ENCODE measurements around the gene ERFL.
"Not testable (repeated sequence)": the region's sequence is repeated elsewhere in the genome, so short reads cannot be mapped to it uniquely, and the experiment has no call there.

The ERFL gene

DNA sequence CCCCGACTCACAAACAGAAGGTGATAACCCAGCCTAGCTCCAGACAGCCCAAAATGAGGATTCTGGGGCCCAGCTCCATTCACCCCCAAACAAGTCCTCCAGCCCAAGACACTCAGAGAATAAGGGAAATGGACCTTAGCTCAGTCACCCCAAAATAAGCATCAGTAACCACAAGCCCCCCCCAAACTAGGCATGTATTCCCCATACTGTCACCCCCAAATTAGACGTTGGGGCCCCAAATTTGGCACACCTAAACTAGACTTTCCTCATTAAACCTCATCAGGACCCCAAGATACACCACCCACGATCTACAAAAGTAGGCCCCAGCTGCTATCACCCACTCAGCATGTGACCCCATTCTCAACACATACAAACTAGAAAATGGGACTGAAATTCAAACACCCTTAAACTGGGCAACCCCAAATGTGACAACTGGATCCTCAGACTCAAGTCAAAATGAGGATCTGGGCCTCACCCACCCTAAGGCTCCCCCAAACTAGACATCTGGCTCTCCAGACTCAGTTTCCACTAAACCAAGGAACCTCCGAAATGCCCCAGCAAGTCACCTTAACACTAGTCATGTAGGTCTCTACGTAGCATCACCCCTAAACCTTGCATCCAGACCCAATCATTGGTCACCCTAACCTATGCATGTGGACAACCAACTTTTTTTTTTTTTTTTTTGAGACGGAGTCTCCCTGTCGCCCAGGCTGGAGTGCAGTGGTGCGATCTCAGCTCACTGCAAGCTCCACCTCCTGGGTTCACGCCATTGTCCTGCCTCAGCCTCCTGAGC, 13.4 kb upstream of the ERFL start:
- DNase-seq = no peak

DNA sequence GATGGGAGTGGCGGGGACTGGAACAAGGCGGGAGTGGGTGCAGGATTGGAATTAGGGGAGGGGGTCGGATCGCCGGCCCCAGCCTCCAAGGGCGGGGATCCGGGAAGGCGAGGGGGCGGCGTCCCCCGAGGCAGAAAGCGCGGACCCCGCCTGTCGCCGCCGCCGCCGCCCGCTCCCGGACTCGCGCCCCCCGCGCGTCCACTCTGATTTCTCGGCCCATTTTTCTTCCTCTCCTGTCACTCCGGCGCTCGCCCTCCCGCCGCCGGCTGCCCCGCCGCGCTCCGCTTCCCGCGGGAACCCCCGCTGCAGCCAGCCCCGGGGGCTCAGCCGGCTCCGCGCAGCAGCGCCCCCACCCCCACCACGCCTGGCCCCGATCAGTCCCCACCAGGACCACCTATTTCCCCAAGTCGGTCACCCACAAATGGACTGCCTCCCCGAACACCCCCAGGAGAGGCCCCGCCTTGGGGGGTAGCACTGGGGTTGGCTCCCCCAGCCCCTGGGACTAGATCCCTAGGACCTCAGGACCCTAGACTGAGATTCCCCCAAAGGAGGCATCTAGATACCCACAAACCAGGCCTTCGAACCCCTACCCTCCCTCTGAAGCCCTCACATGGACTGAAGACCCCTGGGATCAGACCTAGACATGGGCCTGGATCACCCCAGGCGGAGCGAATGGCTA, 12.6 kb upstream of the ERFL start:
- no peak for DNase-seq

DNA sequence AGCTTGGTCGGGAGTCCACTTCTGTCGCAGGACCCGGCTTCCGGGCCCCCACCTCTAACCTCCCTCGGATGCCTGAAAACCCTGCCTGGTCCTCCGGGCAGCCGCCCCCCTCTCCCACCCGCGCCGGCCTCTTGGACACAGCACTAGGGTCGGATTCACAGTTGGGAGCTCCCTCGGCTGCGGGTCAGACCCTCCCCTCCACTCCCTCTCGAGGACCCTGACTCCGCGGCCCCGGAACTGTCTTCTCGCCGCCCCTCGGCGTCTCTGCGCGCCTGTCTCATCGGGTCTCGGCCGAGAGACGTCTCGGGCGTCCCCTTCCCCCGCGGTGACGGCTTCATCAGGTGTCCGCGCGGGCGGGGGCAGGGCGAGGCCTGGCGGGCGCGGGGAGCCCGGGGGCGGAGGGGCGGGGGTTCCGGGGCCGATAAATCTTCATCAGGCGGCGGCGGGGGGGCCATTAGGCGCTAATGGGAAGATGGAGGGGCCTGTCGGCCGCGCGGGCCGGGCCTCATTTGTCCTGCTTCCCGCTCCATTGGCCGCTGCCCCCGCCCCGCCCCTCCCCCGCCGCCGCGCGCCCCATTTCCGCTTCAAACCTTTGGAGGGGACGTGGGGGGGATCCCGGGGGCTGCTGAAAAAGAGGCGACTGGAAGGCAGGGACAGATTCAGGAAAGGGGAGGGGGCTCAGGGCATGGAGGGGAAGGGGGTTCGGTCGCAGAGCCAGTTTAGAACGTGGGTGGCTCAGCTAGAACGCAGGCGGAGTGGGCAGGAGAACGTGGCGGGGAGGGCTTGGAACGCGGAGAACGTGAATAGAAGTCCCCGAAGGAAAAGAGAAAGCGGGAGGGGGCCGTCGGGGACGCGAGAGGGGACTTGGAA, 11.8 kb upstream of the ERFL start:
- peak in 3 of 5 donors; percentile 29 to 46 (median 35) for DNase-seq

DNA sequence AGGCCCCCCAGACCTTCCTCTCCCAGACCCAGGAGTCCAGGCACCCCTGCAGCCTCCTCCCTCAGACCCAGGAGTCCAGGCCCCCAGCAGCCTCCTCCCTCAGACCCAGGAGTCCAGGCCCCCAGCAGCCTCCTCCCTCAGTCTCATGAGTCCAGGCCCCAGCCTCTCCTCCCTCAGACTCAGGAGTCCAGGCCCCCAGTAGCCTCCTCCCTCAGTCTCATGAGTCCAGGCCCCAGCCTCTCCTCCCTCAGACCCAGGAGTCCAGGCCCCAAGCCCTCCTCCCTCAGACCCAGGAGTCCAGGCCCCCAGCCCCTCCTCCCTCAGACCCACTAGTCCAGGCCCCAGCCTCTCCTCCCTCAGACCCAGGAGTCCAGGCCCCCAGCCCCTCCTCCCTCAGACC, 11.0 kb upstream of the ERFL start:
- not testable (repeated sequence) for DNase-seq

DNA sequence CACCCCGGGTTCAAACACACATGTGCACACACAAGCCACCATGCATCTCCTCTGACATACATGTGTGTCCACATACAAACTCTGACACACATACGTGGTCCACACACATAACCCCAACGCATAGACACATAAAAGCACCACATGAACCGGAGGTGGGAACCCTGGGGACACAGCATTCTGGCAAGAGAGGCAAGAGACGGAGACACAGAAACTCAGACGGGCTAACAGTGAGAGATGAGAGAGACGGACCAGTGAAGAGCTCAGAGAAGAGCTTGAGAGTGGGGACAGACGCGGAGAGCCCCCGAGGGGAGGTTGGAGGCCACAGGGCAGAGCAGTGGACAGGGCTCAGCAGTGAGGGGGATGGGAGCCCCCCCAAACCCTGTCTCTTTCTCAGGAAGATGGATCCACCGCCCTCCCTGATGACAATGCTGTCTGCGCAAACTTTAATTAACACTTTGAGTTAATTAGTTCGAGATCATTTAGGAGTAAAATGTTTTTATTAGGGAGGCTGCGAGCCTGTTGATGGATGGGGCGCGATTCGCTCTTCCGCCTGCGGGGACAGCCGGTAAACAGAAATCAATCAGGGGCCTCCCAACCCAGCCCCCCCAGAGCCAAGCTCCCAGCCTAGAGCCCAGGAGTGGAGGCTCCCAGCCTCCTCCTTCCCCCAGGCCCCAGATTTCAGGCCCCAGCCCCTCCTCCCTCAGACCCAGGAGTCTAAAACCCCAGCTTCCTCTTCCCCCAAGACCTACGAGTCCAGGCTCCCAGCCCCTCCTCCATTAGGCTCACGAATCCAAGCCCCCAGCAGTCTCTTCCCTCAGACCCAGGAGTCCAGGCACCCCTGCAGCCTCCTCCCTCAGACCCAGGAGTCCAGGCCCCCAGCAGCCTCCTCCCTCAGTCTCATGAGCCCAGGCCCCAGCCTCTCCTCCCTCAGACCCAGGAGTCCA, 9.5 kb upstream of the ERFL start:
- DNase-seq = no peak

DNA sequence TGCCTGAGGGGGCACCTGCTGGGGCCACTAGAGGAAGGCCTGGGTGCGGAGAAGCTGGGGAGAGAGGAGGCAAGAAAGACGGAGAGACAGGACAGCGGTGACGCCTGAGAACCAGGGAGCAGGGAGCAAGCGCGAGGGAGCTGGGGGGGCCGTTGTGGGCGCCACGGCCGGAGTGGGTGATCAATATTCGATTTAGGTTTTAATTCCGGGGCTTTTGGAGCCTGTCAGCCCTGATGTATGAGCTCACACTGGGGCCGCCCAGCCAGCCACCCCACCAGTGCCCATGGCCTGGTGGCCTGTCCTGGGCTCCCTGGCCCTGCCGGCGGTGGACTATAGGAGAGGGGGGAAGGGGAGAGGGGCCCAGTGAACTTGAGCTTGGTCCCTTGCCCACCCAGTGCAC, 8.7 kb upstream of the ERFL start:
- DNase-seq = no peak

DNA sequence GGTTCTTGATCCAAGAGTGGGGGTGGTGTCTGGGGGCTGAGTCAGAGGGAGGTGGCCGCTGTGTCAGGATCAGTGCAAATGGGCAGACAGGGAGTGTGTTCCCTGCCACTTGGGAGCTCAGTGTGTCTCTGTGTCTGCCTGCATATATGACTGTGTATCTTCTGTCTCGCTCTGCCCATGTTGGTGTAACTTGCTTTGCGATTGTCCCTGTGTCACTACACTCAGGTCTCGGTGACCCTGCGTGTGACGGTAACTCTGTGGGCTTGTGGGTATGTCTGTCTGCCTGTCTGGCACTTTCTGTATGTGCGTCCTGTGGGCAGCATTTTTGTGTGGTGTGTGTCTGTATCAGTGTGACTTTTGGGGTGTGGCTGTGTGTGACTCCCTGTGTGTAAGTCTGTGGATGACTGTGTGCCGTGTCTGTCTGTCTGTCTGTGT, 8.2 kb upstream of the ERFL start:
- no peak for DNase-seq

DNA sequence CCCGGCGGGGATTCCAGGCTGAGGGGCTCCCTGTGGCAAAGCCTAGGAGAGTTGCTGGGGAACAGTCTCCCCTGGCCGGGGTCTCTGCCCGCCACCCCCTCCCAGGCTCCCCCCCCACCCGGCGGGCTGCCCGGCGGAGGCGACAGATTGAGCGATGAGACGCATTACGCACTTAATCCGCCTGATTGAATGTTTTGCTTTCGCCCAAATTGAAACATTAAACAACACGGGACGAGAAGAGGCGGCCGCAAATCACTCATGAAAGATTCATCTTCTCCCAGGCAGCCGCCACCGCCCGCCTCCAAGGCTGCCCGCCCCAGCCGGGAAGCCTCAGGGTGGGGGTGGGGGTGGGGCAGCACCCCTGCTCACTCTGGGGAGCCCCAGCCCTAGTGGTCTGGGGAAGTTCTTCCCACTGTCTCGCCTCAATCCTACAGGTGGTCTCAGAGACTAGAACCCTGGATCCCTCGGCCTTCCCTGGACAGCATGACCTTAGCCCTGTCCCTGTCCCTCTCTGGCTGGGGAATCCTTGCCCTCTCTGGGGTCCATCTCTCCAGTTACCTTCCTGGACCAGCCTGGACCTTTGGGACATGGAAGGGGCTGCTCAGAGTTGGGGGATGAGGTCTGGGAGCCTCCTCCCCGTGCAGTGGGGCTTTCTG, 7.6 kb upstream of the ERFL start:
- no peak for DNase-seq

DNA sequence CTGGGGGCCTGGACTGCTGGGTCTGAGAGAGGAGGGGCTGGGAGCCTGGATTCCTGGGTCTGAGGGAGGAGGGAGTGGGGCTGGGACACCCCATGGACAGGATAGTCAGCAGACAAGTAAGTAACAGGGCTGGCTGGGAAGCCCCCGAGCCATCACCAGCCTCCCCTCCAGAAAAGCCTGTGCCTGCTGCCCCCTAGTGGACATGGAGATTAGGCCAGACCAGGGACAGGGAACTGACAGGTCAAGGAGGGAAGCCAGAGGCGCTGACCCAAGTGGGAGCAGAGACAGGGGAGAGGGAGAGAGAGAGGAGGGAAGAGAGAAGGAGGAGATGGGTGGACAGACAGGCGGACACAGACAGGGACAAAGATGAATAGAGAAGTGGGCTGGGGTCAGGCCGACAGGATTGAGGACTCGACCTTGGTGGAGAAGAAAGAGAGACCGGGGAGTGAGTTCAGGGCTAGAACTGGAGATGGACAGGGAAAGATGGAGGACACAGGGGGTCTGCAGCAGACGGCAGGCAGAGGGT, 6.7 kb upstream of the ERFL start:
- DNase-seq = peak; percentile 52 to 70 (median 62)

DNA sequence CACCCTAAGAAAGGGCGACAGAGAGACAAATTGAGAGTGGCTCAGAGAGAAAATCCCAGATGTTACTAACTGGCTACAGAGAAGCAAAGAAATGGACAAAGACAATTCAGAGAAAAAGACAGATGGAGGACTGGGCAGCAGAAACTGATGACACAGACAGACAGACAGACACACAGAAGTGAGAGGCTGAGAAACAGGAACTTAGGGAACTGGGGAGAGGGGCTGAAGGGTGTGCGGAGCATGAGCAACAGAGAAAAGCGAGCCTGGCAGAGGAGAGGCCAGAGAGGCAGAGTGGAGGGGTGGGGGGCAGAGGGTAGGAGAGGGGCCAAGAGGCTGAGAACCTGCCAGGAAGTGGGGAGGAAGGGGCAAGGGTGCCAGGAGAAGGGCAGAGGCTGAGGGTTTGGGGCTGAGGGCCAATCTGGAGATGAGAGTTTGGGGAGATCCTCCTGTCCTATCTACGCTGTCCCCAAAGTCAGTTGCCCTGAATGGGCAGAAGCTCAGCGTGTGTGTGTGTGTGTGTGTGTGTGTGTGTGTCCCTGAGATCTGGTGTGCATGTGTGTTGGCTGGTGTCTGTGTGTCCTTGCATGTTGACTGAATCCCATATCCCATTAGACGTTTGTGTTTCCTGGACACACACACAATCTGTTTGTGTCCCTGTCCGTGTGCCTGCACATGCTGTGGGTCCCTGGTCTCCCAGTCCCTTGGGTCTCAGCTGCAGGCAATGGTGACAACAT, 5.6 kb upstream of the ERFL start:
- DNase-seq = no peak

DNA sequence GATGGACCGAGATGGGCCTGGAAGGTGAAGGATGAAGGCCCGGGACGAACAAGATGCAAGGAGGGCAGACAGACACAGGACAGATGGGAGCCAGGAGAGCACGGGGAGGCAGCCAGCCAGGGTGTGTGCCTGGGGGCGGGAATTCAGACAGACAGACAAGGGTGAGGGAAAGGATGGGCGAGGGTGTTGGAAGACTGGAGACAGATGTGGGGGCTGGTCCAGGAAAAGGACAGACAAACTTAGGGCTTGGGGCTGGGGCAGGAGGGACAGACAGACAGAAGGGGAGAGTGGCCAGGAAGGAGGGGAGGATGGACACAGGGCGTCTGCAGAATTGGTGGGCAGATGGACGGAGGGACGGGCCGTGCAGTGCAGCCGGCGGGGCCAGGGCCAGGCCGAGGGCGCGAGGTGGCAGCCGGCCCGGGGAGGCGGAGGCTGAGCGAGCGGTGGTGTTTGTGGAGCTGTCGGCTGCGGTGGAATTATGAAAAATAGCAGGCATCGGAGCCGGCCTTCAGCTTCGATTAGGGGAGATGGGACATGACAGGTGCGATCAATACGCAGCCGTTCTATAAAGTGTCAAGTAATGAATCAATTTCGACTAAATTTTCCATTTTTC, 4.6 kb upstream of the ERFL start:
- DNase-seq = no peak

DNA sequence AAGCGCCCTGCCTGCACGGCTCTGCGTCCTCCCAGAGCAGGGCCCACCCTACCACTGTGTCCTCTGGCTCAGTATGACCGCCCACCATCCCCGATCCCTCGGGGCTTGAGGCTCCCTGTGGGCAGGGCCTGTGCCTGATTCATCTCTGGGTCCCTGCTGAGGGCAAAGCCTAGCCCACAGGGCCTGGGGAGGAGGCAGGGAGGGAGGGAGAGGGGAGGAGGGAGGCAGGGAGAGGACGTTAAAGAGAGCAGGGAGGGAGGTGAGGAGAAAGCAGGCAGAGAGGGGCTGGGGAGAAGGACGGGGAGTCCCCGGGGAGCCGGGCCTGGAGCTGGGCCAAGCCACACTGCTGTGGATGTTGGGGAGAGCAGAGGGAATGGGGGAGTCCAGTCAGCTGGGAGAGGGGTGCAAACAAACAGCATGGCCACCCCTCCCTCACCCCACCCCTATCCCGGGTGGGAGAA, 4.0 kb upstream of the ERFL start:
- DNase-seq = no peak

DNA sequence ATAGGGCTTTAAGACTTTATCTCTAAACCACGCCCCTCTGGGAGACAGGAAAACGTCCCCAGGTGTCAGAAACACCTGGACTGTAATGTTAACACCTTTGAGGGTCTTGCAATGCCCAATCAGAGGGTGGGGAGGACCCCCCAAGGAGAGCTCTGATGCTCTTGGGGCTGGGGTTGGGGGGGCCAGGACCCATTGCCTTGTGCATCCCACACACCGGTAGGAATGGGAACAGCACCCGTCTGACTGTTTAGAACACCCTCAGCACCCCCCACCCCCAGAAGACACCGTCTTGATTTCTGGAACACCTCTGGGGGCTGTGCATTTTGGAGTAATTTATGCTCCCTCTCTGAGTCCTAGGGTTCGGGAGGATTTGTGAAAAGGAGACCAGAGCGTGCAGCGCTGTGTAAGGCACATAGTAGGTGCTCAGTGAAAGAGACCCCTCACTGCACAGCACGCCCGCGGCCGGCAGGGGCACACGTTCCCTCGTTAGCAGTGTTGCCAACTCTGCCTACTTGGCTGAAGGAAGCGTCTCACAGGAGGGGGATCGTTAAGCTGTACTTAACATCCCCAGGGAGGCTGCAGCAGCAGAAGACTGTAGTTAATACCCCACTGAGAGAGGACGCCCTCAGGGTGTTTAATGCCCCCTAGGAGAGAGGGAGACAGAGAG, 2.8 kb upstream of the ERFL start:
- DNase-seq = no peak

DNA sequence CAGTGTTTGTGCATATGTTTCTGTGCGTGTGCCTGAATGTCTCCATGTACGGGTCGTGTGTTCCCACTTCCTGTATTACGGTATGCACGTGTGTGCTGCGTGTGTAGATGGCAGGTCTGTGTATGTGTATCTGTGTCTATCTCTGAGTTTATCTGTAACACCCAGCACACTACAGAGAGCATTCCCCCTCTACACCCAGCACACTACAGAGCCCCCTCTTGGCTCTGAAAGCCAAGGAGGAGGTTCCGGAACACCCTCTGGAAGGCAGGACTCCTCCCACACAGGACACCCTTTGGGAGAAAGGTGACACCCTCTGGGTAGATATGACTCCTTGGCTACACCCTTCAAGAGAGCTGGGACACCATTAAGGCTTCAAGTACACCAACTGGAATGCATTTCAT, 2.1 kb upstream of the ERFL start:
- DNase-seq = no peak

DNA sequence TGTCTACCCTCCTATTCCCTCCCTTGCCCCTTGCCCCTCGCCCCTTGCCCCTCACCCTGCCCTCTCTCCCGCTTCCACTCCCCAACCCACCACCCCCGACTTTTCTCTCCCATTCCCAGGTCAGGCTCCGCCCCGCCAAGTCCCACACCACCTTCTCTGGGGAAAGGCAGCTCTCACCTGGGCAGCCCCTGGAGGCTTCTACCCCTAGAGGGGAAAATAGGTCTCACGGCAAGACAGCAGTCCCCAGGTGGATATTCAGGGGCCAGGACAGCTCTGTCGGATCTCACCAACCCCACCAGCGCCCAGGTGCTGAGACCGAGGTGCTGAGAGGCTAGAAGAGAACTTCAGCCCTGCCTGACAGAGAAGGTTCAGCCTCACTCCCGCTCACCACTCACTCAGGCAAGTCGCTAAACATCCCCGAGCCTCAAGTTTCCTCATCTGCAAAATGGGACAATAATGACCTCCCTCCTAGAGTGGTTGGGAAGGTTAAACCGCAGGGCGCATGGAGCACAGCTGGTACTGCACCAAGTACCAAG, 1.4 kb upstream of the ERFL start:
- no peak for DNase-seq

DNA sequence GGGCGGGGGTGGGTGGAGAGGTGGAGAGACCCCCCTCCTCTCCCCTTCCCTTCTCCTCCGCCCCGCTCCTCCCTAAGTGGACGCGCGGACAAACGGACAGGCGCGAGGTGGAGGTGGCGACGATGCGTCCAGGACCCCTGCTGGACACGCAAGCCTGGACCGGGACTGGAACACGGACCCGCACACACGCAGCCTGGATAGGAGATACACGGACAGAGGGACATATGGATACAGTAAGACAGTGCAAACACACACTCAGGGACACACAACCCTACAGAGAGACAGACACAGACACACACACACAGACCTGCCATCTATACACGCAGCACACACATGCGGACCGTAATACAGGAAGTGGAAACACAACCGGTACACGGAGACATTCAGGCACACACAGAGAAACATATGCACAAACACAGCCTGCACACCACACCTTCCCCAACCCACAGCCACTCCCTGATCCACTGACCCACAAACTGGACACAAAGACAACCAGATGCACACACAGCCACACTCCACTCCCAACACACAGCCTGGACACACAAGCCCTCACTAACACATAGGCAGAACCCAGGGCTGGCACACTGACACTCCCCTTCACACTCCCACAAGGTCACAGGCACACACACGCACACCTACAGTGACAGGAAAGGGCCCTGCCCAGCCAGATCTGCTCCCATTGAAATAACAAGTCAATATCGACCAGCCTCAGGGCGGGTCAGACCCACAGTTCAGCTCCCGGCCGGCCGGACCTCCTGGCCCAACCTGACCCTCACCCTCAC, 696 bp upstream of the ERFL start:
- peak in 1 of 5 donors; percentile 65 for DNase-seq

DNA sequence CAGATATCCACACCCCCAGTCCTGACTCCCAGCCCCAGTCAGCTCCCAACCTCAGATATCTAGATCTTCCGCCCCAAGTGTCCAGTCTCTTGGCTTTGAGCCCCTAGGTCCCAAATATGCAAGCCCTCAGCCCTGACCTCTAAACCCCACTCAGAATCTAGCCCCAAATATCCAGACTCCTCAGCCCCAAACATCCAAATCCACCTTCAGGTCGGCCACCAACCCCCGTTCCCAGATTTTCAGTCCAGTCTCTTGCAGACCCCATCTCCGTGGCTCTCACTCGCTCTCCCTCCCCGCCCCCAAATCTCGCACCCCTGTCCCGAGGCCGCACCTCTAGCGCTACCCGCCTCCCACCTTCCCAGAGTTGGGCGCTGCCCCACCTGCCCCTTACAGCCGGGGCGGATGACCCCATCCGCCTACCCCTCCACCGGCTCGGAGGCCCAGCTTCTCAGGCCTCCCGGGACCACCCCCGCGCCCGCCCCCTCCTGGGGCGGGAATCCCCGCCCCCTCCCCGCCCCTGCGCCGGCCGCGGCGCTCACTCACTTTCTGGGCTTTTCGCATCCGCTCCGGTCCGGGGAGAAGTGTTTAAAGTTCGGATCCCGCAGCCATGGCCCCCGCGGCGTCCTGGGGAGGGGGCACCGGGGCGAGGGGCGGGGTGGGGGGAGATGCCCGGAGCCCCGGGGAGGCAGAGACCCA, 604 bp downstream of the ERFL start:
- peak in 2 of 5 donors; percentile 30 to 40 for DNase-seq
